Fibroblast of lung (primary cell): ENCODE data around the gene SPATC1L. TPM values are rescaled to one million over a fixed set of nuclear protein-coding genes. Genes with fewer than 3 reads are reported as not detected.

Source experiments
- DNase-seq, 2 donors: peaks; one replicate each; pipeline versions ENCODE4 v3.0.0 to v3.0.0-alpha.2; 2010; ENCODE audit warnings: low read depth in 2 of 2
- H2AFZ ChIP-seq: 2 replicates; pipeline ENCODE4 v1.5.1; 2012; ENCODE audit warnings: low read length, control low read depth, inconsistent platforms
- H3K27ac ChIP-seq: 2 replicates; pipeline ENCODE4 v1.5.1; 2011; ENCODE audit warnings: low read length, control low read depth; ENCODE audit not compliant: insufficient read depth
- H3K27me3 ChIP-seq: 2 replicates; pipeline ENCODE4 v1.5.1; 2011; ENCODE audit warnings: mild to moderate bottlenecking, low read length; ENCODE audit not compliant: control insufficient read depth, insufficient read depth
- H3K36me3 ChIP-seq: 2 replicates; pipeline ENCODE4 v1.5.1; 2011; ENCODE audit warnings: low read length; ENCODE audit not compliant: control insufficient read depth, insufficient read depth
- H3K4me1 ChIP-seq: 2 replicates; pipeline ENCODE4 v1.5.1; 2011; ENCODE audit warnings: low read length; ENCODE audit not compliant: control insufficient read depth, insufficient read depth; ENCODE audit errors: extremely low read depth
- H3K4me2 ChIP-seq: 2 replicates; pipeline ENCODE4 v1.5.1; 2011; ENCODE audit warnings: low read length, control low read depth; ENCODE audit not compliant: insufficient read depth; ENCODE audit errors: extremely low read depth
- H3K4me3 ChIP-seq, 4 experiments: fragments of 200-600 bp in 1 of 4; sonication (generic) in 1 of 4; replicated peaks in 1 of 4; 2 replicates each; pipeline ENCODE4 v1.5.1; 2011 to 2016; ENCODE audit warnings: low read length in 4 of 4, low read depth in 3 of 4, mild to moderate bottlenecking in 3 of 4, control low read depth in 2 of 4, inconsistent platforms in 1 of 4, mixed read lengths in 1 of 4; ENCODE audit not compliant: insufficient read depth in 1 of 4; ENCODE audit errors: control extremely low read depth in 1 of 4
- H3K79me2 ChIP-seq: 2 replicates; pipeline ENCODE4 v1.5.1; 2012; ENCODE audit warnings: mild to moderate bottlenecking, low read length, inconsistent platforms; ENCODE audit not compliant: control insufficient read depth, insufficient read depth
- H3K9ac ChIP-seq: 2 replicates; pipeline ENCODE4 v1.5.1; 2011; ENCODE audit warnings: mild to moderate bottlenecking, low read length, control low read depth; ENCODE audit not compliant: insufficient read depth
- H3K9me3 ChIP-seq: 2 replicates; pipeline ENCODE4 v1.5.1; 2012; ENCODE audit warnings: low read depth, low read length; ENCODE audit not compliant: control insufficient read depth, insufficient read depth
- H4K20me1 ChIP-seq: 2 replicates; pipeline ENCODE4 v1.5.1; 2011; ENCODE audit warnings: low read length; ENCODE audit not compliant: control insufficient read depth, insufficient read depth; ENCODE audit errors: extremely low read depth
- CTCF ChIP-seq, 2 donors: IDR thresholded peaks in 1 of 2; conservative IDR thresholded peaks in 1 of 2; 1 replicate in 1 of 2; 2 replicates in 1 of 2; pipeline ENCODE4 v1.5.1; 2011 to 2012; ENCODE audit warnings: low read length in 2 of 2, control low read depth in 1 of 2, inconsistent platforms in 1 of 2, low read depth in 1 of 2, mild to moderate bottlenecking in 1 of 2
- EZH2 ChIP-seq: IDR thresholded peaks from 2 replicates; pipeline ENCODE4 v1.5.1; 2012; ENCODE audit warnings: low read length, control low read depth, mild to moderate bottlenecking; ENCODE audit errors: missing control alignments
- polyA plus RNA-seq, 2 donors: library from polyadenylated mRNA; depleted of rRNA in 1 of 2; stranded (reverse) in 1 of 2; unstranded in 1 of 2; fragments of >200 nt; gene quantifications; 2 replicates each; pipeline ENCODE4 v1.2.1, GENCODE V29; 2011 to 2012; ENCODE audit warnings: missing spikeins in 1 of 2
- total RNA-seq: library from RNA; depleted of rRNA; stranded (reverse); fragments of >200 nt; gene quantifications from 2 replicates; pipeline ENCODE4 v1.2.1, GENCODE V29; 2014

SPATC1L gene
- total and polyA plus RNA-seq, 2 donors (not counting 1 experiment from before 2014, with no cell fraction given) = 2.9 to 9.6 TPM

GRCh38 chr21:46187814-46188213 lies 3.6 kb upstream of the SPATC1L start:
- H2AFZ ChIP-seq = no peak overlapping the region
- H3K4me3 ChIP-seq = no peak overlapping the region
- no peaks in the 10 kb centered on the region for H3K9me3 ChIP-seq
- no peak for TF ChIP-seq EZH2
- no peak for TF ChIP-seq CTCF (conservative IDR thresholded peaks at IDR 0.05 in 1 of 2, IDR thresholded peaks at IDR 0.05 in 1 of 2; ENCODE audit: low read depth in 1 of 2, low read length in 2 of 2)
- peaks cover 21% of the 10 kb centered on the region for H3K36me3 ChIP-seq
- H3K79me2 ChIP-seq = no peaks in the 10 kb centered on the region
- H3K4me1 ChIP-seq = peaks cover 24% of the 10 kb centered on the region
- no peak overlapping the region for H3K27ac ChIP-seq
- no peak overlapping the region for H3K9ac ChIP-seq
- no peak for DNase-seq
- H3K27me3 ChIP-seq = no peaks in the 10 kb centered on the region
- no peaks in the 10 kb centered on the region for H4K20me1 ChIP-seq
- no peak overlapping the region for H3K4me2 ChIP-seq

- TF ChIP-seq EZH2 = no peak
- TF ChIP-seq CTCF (conservative IDR thresholded peaks at IDR 0.05 in 1 of 2, IDR thresholded peaks at IDR 0.05 in 1 of 2; ENCODE audit: low read depth in 1 of 2, low read length in 2 of 2) = no peak
- H2AFZ ChIP-seq = no peak overlapping the region
- no peak overlapping the region for H3K4me2 ChIP-seq
Measured at GRCh38 chr21:46187261-46187660, 3.0 kb upstream of the SPATC1L start.

GRCh38 chr21:46185716-46186115 lies 1.5 kb upstream of the SPATC1L start:
- H3K36me3 ChIP-seq = peaks cover 15% of the 10 kb centered on the region
- H3K4me3 ChIP-seq = peak overlapping the region in 1 of 4 experiments; percentile 67
- no peak overlapping the region for H2AFZ ChIP-seq
- no peak overlapping the region for H3K9ac ChIP-seq
- H3K4me1 ChIP-seq = peaks cover 15% of the 10 kb centered on the region
- no peaks in the 10 kb centered on the region for H4K20me1 ChIP-seq
- no peaks in the 10 kb centered on the region for H3K9me3 ChIP-seq
- H3K27me3 ChIP-seq = no peaks in the 10 kb centered on the region
- no peaks in the 10 kb centered on the region for H3K79me2 ChIP-seq
- H3K27ac ChIP-seq = no peak overlapping the region
- H3K4me2 ChIP-seq = no peak overlapping the region
- TF ChIP-seq CTCF (conservative IDR thresholded peaks at IDR 0.05 in 1 of 2, IDR thresholded peaks at IDR 0.05 in 1 of 2; ENCODE audit: low read depth in 1 of 2, low read length in 2 of 2) = no peak
- TF ChIP-seq EZH2 = no peak
- DNase-seq = no peak

More at GRCh38 chr21:46187261-46187660, 3.0 kb upstream of the SPATC1L start:
- Histone ChIP-seq H3K9ac (no peak overlapping the region), H3K9me3 (no peaks in the 10 kb centered on the region), H3K27me3 (no peaks in the 10 kb centered on the region), H4K20me1 (no peaks in the 10 kb centered on the region), H3K4me1 (peaks cover 24% of the 10 kb centered on the region), H3K4me3 (no peak overlapping the region), H3K27ac (no peak overlapping the region), H3K36me3 (peaks cover 21% of the 10 kb centered on the region), H3K79me2 (no peaks in the 10 kb centered on the region)
- no peak for DNase-seq
